VCaP (cell line): Measurements from ENCODE around the gene TNIK.

Source experiments
- H3K27ac ChIP-seq: fragments of 450-650 bp; 2 replicates; pipeline ENCODE4 v1.5.1; 2017
- CTCF ChIP-seq: fragments of 450-650 bp; conservative IDR thresholded peaks from 2 replicates; pipeline ENCODE4 v1.5.1; 2017; ENCODE audit warnings: mild to moderate bottlenecking, moderate library complexity

The TNIK gene

GRCh38 chr3:171163101-171164066 lies 296.8 kb downstream of the TNIK start:
- H3K27ac ChIP-seq: no peak overlapping the region
- peak; percentile 68 for TF ChIP-seq CTCF

- TF ChIP-seq CTCF: no peak
- no peak overlapping the region for H3K27ac ChIP-seq
Observed at GRCh38 chr3:171160325-171160724, 299.9 kb downstream of the TNIK start.

- H3K27ac ChIP-seq: no peak overlapping the region
- TF ChIP-seq CTCF: no peak
Observed at GRCh38 chr3:171159822-171160157, 300.4 kb downstream of the TNIK start.

GRCh38 chr3:171159024-171159821 lies 301.0 kb downstream of the TNIK start:
- TF ChIP-seq CTCF: no peak
- H3K27ac ChIP-seq: no peak overlapping the region

GRCh38 chr3:171157980-171158379 lies 302.2 kb downstream of the TNIK start:
- no peak overlapping the region for H3K27ac ChIP-seq
- TF ChIP-seq CTCF: no peak

- no peak overlapping the region for H3K27ac ChIP-seq
- no peak for TF ChIP-seq CTCF
Observed at GRCh38 chr3:171157286-171157685, 302.9 kb downstream of the TNIK start.

- no peak for TF ChIP-seq CTCF
- H3K27ac ChIP-seq: no peak overlapping the region
Observed at GRCh38 chr3:171156401-171157010, 303.7 kb downstream of the TNIK start.
